SK-N-SH (cell line): ENCODE data around the gene MYDGF.

Experiments used
- EP300 ChIP-seq, 2 experiments: IDR thresholded peaks; 2 replicates each; pipeline versions ENCODE4 v1.4.0 to v1.6.1; 2012; ENCODE audit warnings: borderline replicate concordance in 1 of 2, low read depth in 1 of 2, low read length in 1 of 2
- MAX ChIP-seq: IDR thresholded peaks from 2 replicates; pipeline ENCODE4 v1.4.0; 2012; ENCODE audit warnings: low read depth
- RAD21 ChIP-seq: IDR thresholded peaks from 2 replicates; pipeline ENCODE4 v1.6.1; 2012; ENCODE audit warnings: mild to moderate bottlenecking, low read length
- RCOR1 ChIP-seq: fragments of 150-350 bp; IDR thresholded peaks from 2 replicates; pipeline ENCODE4 v1.6.1; 2017; ENCODE audit warnings: antibody characterized with exemption, low read length
- SIN3A ChIP-seq: IDR thresholded peaks from 2 replicates; pipeline ENCODE4 v1.6.1; 2012; ENCODE audit warnings: low read depth, mild to moderate bottlenecking, low read length, moderate library complexity, borderline replicate concordance
- TF ChIP-seq, protein P1 (sequence below): fragments of 200-600 bp; sonication (generic); IDR thresholded peaks from 2 replicates; pipeline ENCODE4 v1.6.1; 2017; ENCODE audit warnings: antibody characterized with exemption, mild to moderate bottlenecking, moderate library complexity
- TF ChIP-seq, protein P2 (sequence below): IDR thresholded peaks from 2 replicates; pipeline ENCODE4 v1.6.1; 2012; ENCODE audit warnings: mild to moderate bottlenecking, low read depth, low read length, moderate library complexity

GRCh38 chr19:4694211-4694987, 24.3 kb upstream of the MYDGF start:
- TF ChIP-seq RAD21 (no peak), EP300 (IDR thresholded peaks at IDR 0.05; ENCODE audit: borderline replicate concordance in 1 of 2, low read depth in 1 of 2, low read length in 1 of 2) (no peak), RCOR1 (no peak), SIN3A (no peak; the same call in 1 of the 2 replicates), MAX (peak; percentile 80)
- TF ChIP-seq, protein P1, sequence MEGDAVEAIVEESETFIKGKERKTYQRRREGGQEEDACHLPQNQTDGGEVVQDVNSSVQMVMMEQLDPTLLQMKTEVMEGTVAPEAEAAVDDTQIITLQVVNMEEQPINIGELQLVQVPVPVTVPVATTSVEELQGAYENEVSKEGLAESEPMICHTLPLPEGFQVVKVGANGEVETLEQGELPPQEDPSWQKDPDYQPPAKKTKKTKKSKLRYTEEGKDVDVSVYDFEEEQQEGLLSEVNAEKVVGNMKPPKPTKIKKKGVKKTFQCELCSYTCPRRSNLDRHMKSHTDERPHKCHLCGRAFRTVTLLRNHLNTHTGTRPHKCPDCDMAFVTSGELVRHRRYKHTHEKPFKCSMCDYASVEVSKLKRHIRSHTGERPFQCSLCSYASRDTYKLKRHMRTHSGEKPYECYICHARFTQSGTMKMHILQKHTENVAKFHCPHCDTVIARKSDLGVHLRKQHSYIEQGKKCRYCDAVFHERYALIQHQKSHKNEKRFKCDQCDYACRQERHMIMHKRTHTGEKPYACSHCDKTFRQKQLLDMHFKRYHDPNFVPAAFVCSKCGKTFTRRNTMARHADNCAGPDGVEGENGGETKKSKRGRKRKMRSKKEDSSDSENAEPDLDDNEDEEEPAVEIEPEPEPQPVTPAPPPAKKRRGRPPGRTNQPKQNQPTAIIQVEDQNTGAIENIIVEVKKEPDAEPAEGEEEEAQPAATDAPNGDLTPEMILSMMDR, result no peak
- TF ChIP-seq, protein P2, sequence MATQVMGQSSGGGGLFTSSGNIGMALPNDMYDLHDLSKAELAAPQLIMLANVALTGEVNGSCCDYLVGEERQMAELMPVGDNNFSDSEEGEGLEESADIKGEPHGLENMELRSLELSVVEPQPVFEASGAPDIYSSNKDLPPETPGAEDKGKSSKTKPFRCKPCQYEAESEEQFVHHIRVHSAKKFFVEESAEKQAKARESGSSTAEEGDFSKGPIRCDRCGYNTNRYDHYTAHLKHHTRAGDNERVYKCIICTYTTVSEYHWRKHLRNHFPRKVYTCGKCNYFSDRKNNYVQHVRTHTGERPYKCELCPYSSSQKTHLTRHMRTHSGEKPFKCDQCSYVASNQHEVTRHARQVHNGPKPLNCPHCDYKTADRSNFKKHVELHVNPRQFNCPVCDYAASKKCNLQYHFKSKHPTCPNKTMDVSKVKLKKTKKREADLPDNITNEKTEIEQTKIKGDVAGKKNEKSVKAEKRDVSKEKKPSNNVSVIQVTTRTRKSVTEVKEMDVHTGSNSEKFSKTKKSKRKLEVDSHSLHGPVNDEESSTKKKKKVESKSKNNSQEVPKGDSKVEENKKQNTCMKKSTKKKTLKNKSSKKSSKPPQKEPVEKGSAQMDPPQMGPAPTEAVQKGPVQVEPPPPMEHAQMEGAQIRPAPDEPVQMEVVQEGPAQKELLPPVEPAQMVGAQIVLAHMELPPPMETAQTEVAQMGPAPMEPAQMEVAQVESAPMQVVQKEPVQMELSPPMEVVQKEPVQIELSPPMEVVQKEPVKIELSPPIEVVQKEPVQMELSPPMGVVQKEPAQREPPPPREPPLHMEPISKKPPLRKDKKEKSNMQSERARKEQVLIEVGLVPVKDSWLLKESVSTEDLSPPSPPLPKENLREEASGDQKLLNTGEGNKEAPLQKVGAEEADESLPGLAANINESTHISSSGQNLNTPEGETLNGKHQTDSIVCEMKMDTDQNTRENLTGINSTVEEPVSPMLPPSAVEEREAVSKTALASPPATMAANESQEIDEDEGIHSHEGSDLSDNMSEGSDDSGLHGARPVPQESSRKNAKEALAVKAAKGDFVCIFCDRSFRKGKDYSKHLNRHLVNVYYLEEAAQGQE, result no peak
